GM21737 (cell line): ENCODE measurements around the gene CTDSPL.

ENCODE experiments used
- ATAC-seq: cut with Tn5 transposase; IDR thresholded peaks from one replicate; pipeline ENCODE4 v1.9.1; 2021; ENCODE audit warnings: mild to moderate bottlenecking, moderate library complexity; ENCODE audit not compliant: unreplicated experiment

The CTDSPL gene

DNA sequence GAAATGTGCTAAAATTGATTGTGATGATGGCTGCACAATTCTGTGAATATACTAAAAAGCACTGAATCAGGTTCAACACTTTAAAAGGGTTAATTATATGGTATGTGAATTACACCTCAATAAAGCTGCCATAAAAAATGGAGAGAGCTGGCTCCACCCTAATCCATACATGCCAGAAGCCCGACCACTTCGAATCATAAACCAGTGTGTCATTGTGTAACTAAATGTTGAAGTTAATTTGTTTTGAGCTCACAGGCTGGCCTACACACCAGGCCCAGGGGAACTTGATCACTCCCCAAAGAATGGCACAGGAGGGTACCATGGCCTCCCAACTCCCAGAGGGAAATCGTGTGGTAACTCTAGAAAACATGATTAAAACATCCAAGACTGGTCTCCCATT is 153.8 kb downstream of the CTDSPL start:
- no peak for ATAC-seq

DNA sequence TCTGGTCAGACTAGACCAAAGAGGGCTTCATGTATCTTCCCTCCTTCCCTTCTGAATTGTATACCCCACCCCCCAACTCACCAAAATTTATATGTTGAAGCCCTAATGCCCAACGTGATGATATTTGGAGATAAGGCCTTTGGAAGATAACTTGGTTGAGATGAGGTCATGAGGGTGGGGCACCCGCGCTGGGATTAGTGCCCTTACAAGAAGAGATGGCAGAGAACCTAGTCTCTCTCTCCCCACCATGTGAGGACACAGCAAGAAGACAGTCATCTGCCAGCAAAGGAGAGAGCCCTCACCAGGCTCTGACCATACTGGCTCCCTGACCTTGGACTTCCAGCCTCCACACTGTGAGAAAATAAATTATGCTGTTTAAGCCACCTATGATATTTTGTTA is 154.3 kb downstream of the CTDSPL start:
- ATAC-seq, result no peak

DNA sequence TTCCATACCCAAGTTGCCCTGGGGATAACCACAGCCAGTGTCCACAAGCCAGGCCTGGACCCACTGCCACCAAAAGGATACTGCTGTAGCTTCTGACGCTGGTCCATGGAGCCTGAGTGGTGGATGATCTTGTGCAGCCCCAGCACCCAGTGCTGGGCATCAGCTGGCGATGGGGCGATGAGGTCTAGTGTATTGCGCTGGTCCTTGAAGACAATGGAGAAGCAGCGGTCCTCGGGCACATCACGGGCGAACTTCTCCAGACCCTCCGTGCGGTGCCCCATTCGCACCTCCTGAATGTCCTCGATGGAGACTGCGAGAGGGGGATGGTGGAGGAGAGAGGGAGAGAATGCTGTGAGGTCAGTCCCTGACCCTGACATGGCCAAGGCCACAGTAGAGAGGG is 154.7 kb downstream of the CTDSPL start:
- no peak for ATAC-seq

DNA sequence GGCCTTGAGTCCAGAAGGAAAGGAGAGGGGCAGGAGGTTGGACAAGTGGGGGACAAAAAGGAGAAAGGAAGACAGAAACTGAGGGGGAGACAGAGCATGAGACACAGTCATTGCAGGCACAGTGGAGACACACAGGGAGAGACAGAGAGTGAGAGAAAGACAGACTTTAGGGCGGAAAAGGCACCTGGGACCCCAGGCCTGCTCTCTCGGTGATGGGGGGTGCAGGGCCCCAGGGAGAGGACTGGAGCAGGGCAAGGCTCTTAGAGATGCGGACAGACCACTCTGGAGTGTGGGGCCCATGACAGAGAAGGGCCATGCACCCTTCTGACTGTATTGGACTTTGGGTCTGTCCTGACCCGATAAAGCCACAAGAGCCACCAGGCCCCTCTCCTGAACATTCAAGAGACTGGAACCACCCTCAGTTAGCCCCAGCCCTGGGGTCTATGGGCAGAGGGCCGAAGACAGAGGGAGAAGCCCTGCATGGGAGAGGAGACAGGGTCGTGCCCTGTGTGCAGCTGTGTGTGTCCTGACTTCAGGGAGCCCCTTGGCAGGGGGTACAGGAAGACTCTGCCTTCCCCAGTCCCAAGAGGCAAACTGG is 155.3 kb downstream of the CTDSPL start:
- ATAC-seq, result no peak

DNA sequence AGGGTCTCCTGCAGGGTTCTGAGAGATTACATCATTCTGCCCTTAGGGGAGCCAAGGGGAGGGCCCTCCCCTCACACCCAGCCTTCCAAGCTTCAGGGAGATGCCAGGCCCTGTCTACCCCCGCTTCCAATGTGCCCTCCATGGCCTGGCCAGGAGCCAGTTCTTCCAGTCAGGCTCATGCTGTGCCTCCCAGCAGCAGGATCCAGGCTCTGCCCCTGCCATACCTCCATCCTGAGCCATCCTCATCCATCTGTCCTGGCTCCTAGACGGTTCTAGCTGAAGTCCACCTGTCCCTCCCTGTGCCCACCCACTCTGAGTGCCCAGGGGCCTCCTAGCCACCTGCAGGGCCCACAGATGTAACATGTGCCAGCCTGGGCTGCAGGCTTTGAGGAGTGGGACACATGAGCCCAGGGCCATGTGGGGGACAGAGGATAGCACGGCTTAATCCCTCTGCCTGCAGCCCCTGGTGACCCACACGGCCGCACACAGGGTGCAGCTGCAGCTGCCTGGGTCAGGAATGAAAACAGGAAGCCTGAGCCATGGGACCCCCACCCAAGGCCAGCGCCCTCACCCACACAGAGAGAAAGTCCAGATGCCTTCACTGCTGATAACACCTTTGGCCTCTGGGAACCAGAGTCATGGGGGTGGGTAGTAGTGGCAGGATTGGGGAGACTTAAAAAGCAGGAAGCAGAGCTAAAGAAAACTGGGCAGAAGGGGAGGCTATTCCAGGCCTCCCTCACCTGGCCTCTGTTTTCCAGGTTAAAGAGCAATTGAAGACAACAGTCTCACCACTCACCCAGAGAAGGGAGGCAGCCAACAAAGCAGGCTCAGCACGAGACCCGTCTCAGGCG is 156.0 kb downstream of the CTDSPL start:
- no peak for ATAC-seq

DNA sequence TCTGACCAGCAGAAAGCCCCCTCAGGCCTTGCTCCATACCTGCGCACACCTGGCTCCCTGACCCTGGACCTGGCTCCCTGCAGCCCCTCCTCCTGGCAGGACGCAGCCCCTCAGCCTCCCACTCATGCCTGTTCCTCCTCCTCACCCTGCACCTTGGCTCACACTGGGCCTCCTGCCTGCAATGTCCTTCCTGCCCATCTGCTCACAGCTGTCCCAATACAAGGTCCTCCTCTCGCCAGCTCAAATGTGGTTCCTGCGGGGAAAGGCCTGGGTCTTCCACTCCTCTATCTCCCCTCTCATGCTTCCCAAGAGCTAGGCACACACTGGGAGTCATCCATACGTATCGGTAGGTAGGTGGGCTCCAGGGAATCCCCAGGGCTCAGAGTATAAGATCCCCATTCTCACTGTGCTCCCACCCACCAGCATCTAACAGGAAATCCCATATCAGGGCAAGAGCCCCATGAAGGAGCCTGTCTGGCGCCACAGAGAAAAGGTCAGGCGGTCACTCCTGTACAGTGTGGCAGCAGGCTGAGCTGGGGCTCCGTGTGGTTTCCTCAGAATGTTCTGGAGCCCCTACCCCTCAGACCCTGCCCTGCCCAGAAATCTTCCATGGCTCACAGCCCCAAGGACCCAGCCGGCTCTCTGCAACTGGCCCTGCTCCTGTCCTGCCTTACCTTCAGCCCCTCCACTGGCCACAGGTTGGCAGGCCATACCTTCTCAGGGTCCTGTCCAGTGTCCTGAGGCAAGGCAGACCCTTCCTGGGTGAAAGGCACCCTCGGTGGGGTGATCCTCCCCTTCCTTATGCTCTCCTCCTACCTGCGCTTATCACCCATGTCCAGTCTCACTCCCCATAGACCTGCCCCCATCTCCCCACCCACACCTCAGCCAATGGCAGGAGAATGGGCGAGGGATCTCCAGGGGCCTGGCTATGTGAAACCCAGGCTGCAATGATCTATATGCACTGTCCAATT is 156.9 kb downstream of the CTDSPL start:
- ATAC-seq, result no peak

DNA sequence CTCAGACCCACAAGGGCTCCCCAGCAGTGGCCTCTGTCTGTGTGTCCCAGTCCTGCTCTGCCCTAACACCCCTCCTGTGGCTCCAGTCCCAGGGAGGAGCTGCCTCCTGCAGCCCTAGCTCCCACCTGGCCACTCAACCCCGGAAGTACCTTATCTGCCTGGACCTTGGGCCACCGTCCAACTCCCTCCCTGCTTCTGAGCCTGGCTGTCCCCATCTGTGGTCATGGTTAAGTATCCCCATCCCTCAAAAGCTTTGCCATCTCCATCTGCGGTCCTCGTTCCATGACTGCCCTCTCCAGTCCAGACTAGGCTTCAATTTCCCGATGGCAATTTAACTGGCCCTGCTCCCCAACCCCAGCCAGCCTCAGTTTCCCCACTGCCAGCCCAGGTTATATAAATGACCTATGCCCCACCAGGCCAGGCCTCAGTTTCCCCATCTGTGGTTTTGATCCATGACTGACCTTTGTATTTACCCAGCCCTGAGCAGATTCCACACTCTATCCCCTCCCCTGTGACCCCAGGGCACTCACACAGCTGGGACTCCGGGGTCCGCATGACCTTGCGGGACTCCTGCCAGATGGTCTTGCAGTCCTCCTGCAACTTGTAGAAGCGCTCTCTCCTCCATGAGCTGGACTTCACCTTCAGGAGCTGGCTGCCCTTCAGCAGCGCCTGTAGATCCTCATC is 158.1 kb downstream of the CTDSPL start:
- no peak for ATAC-seq

DNA sequence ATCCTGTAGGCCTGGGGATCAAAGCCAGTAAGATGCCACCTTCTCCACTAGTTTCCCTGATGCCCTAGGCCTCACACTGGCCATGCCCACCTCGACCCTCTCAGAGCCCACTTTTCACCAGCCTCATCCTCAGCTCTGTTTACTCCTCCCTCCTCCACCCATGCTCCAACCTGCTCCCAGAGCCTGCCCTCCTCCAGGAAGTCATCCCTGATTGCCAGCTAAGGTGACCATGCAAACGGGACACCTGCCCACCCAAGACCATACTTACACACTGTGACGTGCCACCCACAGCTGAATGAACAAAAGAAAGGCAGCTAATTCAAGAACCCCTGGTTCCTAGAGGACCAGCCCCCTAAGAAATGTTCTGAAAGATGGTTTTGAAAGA is 158.7 kb downstream of the CTDSPL start:
- ATAC-seq, result no peak

DNA sequence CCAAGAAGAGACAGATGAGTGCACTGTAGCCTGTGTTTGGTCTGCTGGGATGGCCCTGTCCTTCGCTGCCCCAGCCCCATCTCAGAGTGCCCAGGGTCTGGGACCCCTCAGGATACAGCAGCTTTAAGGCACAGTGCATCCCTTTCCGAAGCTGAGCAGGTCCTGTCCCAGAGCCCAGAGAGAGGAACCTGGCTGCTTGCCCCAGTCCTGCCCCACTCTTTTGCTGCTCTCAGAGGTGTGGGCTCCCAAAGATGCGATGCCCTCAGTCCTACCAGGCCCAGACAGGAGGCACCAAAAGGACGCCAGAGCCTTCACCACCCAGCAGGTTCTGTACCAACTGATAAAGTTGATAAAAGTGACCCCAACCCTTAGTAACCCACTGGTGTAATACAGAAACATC is 159.5 kb downstream of the CTDSPL start:
- ATAC-seq, result no peak

DNA sequence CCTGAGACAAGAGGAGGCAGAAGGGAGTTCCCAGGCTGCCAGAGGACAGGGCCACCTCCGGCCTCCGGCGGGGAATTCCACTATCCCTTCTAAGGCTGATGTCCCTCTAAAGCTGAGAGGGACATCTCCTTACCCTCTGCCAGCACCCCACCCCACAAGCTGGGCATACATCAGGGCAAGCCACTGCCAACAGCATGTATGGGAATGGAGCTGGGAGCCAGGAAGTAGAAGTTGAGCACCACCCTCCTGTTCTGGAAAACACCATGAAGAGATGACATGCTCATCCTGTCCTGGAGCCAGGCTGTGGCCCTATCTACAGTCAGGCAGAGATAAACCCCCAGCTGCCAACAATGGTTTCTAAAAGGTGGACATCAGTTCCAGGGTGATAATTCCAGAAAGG is 160.6 kb downstream of the CTDSPL start:
- ATAC-seq, result no peak

DNA sequence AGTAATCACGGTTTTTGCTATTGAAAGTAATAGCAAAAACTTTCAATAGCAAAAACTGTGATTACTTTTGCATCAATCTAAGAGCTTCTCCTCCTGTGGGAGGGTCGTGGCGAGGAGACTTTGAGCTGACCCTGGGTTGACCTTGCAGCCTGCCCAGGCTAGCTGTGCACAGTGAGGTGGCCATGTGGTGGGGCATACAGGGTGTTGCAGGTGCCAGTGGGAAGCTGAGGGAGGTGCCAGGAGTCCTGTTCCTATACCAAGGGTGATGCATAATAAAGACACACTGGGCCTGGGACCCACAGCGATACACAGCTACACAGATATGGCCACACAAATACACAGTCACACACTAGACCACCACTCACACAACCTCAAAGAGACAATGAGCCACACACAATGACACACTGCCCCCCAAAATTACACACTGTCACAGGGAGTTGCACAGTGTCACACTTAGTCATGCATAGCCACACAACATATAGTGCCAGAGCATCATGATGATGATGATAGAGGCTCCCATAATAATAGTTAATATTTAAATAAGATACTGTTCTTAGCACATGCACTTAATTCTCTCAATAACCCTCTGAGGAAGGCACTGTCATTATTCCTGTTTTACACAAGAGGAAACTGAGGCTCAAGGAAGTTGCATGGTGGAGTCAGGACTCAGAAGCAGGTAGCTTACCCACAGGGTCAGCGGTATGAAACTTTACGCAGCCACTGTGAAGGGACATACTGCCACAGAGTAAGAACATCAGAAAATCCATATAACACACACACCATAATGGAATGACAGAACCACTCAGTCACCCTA is 161.4 kb downstream of the CTDSPL start:
- ATAC-seq, result no peak

DNA sequence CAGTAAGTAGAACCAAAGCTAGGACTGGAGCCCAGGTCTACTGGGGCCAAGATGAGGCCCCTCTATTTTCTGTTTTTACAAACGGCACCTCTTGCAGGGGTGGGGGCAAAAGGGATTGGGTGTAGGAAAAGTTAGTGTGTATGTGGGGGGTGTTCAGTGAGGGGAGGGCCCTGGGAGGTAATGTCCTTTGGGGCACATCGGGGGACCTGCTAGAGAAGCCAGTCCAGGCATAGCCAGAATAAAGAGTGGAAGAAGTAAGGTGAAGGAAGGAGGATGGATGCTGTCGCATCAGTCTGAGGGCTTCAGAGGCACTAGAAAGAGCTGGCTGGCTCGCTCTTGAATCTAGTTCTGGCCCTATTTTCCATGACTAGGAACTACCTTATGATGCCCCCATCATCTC is 165.2 kb downstream of the CTDSPL start:
- no peak for ATAC-seq

DNA sequence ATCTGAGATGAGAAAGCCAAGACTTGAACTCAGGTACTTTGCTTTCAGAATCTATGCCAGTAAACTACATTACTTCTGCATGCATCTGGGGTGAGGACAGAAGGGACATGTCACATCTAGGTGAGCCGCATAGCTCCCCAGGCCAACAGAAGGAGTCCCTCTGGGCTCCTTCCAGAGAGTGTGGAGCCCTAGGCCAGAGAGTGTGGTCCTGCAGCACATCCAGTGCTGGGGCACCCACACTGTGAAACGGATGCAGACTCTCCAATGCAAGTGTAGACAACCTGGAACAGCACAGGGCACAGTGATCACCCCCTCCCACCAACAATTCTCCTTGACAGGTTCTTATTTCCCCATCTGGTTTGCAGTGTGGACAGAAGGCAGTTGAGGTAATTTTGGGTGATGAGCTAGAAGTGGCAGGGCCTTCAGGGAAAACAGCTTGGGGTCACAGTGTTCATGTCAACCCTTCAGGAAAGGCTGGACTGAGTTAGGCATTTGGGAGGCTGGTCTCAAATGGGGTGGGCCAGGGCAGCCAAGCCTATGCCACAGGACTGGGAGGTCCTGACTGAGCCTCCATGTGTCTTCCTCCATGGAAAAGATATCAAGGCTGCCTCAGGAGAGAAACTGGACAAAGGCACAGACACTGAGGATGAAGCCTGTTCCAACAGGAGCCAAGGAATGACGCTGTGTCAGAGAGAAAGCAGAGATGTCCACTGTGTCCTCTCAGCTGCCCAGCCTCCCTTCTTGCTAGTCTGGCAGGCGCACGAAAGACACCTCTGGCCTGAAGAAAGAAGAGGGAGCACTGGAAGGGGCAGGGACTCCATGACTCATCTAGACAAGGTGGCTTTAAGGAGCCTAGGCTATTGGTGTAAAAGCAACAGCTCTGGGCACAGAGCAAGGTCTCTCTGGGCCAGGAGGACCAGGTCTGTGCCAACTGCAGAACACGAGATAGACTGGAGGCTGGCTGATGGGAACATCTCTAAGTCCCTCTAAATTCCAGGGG is 166.1 kb downstream of the CTDSPL start:
- ATAC-seq, result no peak

DNA sequence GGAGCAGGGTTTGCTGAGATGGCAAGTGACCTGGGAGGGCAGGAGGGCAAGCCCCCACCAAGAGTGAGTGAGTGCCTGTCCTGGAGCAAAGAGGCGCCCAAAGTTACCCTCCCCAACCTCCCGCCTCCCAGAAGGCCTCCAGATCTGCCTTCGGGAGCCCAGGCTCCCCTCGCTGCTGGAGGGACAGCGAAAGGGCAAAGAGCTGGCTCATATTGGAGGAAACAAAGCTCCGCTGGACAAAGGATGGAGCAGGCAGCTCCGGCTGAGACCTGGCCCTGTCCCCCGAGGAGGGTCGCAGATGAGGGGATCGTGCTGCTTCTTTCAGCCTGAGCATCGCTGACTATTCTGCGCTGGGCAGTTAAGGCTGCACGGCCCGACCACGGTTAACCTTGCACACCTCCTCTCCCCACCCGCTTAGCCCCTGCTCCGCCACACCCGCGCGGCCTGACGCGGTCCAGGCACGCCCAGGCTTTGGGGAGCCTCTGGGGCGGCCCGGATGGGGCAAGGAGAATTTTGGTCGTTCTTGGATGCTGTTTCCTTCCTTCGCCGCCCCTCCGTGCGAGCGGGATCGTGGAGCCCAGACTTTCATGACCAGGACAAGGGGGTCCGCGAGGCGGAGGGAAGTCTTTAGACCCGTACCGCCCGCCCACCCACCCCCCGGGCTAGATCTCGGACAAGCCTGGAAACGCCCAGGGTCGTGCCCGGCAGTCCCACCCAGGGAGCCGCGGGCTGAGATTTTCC is 167.1 kb downstream of the CTDSPL start:
- no peak for ATAC-seq

DNA sequence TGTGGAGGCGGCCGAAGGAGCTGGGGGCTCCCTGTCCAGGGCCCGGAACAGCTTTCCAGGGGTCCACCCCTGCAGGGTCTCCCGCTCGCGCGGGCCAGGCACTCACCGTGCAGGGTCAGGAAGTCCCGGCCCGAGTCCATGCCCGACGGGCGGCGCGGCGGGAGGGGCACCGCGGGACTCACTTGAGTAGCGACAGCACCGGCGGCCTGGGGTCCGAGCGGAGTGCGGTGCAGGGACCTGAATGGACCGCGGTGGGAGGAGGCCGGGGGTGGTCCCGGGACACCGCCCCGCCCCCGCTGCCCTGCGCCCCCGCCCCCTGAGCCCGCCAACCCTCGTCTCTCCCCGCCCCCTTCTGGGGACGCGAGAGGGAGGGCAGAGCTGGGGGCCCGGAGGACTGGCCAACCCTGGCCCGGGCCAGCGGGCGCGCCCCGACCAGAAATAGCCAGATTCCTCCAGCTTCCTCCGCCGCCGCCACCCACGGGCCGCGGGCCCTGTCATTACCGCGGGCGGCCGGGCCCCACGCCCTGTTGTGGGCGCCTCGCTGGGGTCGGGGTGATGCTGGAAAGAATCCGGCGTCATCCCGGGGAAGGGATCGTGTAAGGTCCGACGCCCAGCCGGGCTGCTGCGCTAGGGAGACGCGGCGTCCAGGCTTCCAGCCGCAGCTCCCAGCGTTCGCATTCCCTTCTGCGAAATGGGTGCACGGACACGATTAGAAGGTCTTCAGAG is 167.9 kb downstream of the CTDSPL start, which contains the start of gene PLCD1:
Gene PLCD1, minus strand, starts transcription at position 243 of the 726 bp plus-strand sequence. Its CDS starts 103 bp downstream, at position 140.
- no peak for ATAC-seq

DNA sequence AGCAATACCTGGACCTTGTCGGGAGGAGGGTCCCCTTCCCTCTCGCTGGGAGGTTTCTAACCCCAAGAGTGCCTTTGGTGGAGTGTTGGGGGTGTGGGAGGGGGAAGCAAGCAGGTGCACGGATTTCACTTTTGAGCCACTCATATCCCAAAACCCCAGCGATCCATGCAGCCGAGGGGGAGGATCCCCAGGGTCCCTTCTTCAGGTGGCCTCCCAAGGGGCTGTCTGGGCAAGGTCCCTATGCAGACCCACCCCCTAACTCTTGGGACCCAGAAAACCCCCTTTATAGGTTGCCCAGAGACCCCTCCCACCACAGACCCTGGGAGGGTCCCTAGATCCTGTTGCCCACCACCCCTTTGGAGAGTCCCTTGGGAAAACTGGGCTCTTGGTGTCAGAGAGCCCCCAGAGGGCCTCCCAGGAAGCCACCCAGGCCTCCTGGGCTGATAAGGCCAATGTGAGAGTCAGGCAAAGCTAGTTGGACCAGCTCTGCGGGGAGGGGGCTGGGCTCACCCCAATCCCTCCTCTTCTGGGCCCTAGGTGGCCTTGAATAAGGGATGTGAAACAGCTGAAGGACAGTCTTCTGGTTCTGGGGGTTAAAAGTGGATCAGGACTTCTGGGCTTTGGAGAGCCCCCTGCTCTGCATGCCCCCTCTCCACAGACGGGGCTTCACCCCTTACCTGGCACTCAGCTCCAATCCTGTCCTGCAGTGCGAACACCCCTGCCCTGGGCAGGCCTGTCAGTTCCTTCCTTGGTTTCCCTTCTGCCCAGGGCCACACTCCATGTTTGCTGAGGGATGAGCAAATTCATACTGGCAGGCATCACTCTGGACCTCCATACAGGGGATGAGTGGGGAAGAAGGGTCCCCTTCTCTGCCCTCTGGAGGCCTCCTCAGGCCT is 168.7 kb downstream of the CTDSPL start:
- ATAC-seq, result no peak
